Measurements from ENCODE around the gene ZCCHC24.

ZCCHC24 gene

DNA sequence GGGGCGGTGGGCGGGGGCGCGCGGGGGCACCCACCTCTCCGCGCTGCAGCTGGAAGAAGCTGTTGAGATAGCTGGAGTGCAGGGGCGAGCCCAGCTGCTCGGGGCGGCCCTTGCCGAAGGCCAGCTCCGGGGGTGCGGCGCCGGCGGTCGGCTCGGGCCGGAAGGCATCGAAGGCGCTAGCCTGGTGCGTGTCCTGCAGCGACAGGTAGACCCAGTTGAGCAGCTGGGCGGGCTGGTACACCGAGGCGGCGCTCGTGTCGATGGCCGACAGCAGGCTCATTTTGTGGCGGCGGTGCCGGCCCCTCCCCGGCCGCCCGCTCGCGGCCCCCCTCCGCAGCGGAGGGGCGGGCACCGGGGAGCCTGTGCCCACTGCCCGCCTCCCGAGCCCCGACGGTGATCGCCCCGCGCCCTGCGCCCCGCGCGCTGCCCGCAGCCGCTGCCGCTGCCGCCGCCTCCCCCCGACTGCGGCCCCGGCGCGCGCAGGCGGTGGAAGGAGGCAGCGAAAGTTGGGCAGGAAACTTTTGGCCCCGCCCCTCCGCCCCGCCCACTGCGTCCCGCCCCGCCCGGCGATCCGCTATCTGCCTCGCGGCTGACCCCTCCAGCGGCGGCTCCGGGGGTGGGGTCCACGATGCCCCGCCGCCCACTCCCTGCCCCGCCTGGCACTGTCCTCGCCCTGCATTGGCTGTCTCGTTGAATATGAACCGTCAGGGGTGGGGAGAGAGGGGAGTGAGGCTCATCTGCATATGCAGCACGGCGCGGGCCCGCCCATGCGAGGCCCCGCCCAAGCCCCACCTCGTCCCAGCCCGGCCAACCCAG is at the start of gene ZCCHC24:
ZCCHC24 (minus strand) TSS at position 464 of the 816 bp plus-strand sequence; CDS start at position 280, 184 bp downstream.
- DNase-seq, result peak; percentile 95

GRCh38 chr10:79493806-79494205 is 48.4 kb upstream of the ZCCHC24 start:
- DNase-seq, result no peak

GRCh38 chr10:79492839-79493238 is 47.4 kb upstream of the ZCCHC24 start:
- DNase-seq, result no peak

GRCh38 chr10:79492256-79492655 is 46.8 kb upstream of the ZCCHC24 start:
- no peak for DNase-seq

GRCh38 chr10:79491143-79491835 is 45.9 kb upstream of the ZCCHC24 start:
- no peak for DNase-seq

GRCh38 chr10:79490400-79491142 is 45.1 kb upstream of the ZCCHC24 start:
- no peak for DNase-seq

DNA sequence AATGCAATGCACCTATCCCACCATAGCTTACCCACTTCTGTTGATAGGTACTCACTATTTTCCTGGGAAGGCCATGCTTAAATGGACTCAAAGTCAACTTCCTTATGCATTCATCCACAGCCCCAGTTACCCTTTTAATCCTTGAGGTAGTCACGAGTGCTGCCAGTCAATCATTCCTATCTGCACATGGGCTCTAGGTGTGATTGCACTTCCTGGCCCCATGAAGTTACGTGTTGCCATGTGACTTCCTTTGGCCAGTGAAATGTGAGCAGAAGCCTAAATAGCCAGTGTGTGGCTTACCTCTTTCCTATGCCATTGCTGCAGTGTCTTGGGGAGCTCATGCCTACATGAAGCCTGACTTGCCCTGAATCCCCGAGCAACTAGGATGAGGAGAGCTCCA is 43.4 kb upstream of the ZCCHC24 start:
- no peak for DNase-seq

DNA sequence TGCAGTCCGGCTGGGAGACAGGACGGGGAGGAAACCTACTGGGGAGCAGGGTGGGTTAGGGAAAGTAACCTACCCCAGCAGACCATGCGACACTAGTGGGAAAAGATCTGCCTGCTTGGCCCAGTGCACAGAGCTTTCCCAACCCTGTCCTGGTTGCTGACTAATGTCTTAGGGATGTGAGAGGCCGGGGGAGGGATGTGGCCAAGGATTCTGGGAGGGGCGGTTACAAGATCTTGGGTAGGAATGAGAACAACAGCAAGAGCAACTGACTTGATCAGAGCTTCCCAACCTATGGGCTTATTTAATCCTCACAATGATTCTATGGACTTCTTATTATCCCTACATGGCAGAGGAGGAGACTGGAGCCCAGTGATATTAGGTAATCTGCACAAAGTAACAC is 42.9 kb upstream of the ZCCHC24 start:
- no peak for DNase-seq

GRCh38 chr10:79487296-79488194 is 42.1 kb upstream of the ZCCHC24 start:
- DNase-seq, result no peak

DNA sequence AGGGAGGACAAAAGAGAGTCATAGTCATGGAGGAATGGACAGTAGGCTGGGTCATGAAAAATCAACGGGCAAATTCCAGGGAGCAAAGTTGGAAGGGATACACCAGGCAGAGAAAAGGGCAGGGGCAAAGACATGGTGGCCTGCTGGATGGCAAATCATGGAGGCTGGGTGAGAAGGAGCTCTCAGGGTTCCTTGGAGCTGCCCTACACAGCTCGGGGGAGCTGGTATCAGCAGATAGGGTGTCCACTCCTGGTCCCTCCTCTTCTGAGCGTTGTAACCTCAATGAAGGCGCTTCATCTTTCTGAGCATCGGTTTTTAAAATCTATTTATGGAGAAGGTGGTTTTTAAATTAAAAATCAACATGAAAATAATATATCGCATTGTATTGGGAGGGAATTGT is 39.1 kb upstream of the ZCCHC24 start:
- no peak for DNase-seq

DNA sequence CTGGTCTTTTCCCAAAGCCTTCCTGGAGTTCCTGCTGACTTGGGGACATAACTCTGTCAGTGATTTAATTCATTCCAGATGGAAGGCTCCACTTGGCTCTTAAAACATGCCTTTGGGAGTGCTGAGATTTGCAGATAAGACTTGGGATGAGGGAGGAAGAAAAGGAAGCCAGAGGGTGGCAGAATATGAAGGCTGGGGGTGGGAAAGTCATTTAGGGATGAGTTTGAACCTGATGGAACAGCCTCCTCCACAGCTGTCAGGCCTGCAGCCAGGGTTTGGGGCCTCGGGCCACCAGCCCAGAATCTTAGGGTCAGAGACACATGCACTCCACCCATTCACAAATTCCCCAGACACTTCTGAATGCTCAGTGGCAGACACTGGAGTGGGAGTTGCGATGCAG is 38.5 kb upstream of the ZCCHC24 start:
- no peak for DNase-seq

DNA sequence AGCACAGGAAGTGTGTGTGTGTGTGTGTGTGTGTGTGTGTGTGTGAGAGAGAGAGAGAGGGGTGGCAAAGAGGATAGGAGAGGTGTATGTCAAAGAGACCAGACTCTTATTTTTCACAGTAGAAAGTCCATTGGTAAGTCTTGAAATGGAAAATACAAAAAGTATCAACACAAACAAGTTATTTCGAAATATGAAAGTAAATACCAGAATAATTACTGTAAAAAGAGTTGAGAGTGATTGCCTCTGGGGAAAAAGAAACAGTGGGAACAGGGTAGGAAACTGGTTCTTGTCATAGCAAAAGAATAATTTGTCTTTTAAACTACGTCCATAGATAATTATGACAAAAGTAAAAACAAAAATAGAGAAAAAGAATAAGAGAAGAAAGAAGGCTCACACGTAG is 37.9 kb upstream of the ZCCHC24 start:
- no peak for DNase-seq

DNA sequence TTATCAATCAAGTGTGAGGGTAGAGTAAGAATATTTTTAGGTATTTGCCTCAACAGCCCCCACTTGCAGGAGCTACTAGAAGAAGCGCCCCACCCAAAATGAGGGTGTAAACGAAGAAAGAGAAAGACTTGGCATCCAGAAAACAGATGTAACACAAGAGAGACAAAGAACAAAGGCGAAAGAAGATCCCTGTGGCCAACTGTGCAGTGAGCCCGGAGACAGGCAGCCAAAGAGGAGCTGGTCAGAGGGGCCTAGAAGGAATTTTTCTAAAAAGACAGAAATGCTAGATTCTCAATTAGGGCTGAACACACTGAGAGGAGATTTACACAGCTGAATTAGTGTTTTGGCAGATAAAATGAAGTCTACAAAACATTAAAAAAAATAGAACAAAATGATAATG is 37.3 kb upstream of the ZCCHC24 start:
- no peak for DNase-seq

DNA sequence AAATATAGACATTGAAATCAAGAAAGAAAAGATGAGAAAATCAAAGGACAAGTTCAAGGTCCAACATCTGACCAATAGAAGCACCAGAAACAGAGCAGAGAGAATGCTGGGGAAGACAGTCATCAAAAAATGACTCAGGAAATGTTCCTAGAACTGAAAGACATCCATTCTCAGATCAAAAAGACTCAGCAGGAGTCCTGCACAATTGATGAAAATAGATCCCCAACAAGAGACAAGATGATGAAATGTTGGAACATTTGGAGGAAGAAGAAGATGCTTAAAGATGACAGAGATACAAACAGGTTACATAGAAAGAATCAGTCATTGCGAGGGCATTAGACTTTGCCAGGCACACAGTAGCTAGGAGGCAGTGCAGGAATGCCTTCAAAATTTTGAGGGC is 36.9 kb upstream of the ZCCHC24 start:
- DNase-seq, result no peak

- no peak for DNase-seq
These were observed 34.0 kb upstream of the ZCCHC24 start for GRCh38 chr10:79479283-79479909.

DNA sequence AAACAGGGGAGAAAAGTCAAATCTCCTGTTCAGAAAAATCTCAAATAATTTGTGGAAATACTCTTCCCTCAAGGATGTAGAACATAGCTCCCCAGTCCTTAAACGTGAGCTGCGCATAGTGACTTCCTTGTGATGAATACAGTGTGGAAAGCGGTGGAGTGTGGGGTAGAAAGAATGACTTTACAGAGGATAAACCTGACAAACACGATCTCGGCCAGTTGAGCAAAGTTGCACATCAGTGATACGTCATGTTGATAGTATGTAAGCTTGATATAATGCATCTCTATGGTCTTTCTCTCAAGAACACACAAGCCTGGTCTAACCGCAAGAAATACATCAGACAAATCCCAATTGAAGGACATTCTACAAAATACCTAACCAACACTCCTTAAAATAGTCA is 32.0 kb upstream of the ZCCHC24 start:
- DNase-seq, result no peak

DNA sequence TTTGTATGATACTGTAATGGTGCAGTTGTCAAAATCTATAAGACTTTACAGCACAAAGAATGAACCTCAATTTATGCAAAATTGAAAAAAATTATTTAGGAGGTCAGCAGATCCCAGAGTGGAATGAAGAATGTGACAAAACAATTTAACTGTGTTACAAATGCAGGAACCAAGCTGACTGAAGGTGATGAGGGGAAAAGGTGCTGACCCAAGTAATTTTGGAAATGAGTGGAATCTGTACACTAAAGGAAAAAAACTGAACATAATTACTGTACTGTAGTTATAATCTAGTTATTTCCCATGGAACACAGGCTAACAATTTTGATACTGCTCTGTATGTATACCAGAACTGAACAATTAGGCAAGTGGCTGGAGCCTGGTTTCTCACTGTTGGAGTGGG is 31.2 kb upstream of the ZCCHC24 start:
- DNase-seq, result no peak

DNA sequence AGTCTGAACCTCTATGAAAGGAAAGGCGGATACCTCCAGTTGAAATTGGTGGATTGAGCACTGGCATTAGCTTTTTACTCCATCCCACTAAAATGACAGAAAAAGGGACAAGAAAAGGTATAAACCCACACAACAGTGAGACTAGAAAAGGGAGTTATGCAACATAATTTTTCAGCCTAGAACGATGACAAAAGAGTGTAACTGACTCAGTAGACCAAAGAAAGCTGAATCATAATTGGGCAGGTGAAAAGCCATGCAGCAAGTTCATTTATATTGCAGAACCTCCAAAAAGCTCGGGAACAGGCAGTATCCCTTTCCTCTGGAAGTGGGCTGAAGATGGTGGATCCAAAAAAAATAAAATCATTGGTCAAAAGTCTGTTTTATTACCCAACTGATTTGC is 30.5 kb upstream of the ZCCHC24 start:
- no peak for DNase-seq

DNA sequence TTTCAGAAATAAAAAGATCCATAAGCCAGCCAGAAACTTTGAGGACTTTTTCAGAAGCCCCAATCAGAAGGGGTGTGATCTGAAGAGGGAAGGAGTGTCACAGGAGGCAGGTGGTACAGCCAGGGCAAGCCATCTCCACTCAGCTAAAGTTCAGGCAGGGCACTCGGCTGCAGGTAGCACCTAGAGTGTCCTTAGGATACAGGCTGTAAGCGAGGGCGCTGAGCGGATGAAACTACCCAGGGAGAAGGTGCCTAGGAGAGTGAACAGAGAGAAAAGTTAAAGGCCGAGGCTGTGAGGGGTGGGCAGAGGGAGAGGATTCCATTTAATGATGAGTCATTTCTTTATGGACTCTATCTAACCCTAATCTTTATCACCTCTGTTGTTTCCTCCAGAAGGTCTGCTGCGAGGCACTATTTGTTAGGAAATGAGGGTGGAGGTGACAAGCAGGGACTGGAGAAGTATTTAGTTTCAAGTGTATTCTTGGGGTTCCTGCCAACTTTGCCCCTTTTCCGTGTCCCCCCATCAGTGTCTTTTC is 29.8 kb upstream of the ZCCHC24 start:
- no peak for DNase-seq

DNA sequence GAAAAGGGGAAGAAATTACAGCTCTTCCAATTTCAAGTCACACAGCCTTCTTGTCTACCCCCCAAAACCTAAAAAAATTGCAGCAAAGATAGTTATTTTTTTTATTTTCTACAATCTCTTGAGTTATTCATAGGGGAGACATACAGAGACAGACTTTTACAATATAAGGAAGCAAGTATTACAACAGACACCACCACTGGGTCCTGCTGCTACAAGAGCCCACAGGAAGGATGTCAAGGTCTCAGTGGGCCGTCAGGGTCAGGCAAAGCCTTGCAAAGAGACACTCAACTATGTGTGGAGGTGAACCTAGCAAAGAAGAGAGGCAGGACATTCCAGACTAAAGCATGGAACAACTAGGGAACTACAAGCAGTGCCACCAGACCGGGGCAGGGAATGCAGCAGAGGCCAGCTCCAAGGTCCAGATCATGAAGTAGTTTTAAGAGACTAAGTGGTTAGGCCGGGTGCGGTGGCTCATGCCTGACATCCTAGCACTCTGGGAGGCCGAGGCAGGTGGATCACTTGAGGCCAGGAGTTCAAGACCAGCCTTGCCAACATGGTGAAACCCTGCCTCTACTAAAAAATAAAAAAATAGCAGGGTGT is 28.2 kb upstream of the ZCCHC24 start:
- DNase-seq, result no peak

GRCh38 chr10:79472951-79473350 is 27.5 kb upstream of the ZCCHC24 start:
- DNase-seq, result no peak

DNA sequence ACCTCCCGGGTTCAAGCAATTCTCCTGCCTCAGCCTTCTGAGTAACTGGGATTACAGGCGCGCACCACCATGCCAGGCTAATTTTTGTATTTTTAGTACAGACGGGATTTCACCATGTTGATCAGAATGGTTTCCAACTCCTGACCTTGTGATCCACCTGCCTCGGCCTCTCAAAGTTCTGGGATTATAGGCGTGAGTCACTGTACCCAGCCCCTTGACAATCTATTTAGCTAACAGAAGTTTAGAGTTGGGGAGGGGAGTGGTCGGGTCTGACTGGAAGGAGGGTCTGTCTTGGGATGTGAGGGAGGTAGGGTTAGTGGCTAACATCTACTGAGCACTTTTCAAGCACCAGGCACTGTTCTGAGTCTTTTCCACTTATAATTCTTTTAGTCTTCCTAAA is 27.0 kb upstream of the ZCCHC24 start:
- DNase-seq, result no peak
